CD1c-positive myeloid dendritic cell (primary cell): Measurements from ENCODE around the gene EPGN.

ENCODE experiments used
- DNase-seq: peaks from one replicate; pipeline ENCODE4 v3.0.0-alpha.2; 2016; ENCODE audit errors: extremely low spot score

EPGN gene

GRCh38 chr4:74308215-74308614 is at the start of gene EPGN:
Gene EPGN (plus strand): TSS chr4:74308470. CDS start chr4:74308534, 64 bp downstream.
- no peak for DNase-seq

- no peak for DNase-seq
Observed at GRCh38 chr4:74258963-74259362, 49.3 kb upstream of the EPGN start.

- no peak for DNase-seq
Observed at GRCh38 chr4:74260036-74260435, 48.2 kb upstream of the EPGN start.

- DNase-seq, result no peak
Observed at GRCh38 chr4:74262522-74262921, 45.7 kb upstream of the EPGN start.

- DNase-seq, result no peak
Observed at GRCh38 chr4:74263551-74263950, 44.7 kb upstream of the EPGN start.

- no peak for DNase-seq
Observed at GRCh38 chr4:74266081-74266480, 42.2 kb upstream of the EPGN start.

GRCh38 chr4:74267998-74268606 is 40.2 kb upstream of the EPGN start:
- DNase-seq, result no peak

- no peak for DNase-seq
Observed at GRCh38 chr4:74268643-74269042, 39.6 kb upstream of the EPGN start.

- DNase-seq, result no peak
Observed at GRCh38 chr4:74278490-74278889, 29.8 kb upstream of the EPGN start.

- DNase-seq, result no peak
Observed at GRCh38 chr4:74279716-74280115, 28.6 kb upstream of the EPGN start.

- no peak for DNase-seq
Observed at GRCh38 chr4:74282926-74283325, 25.3 kb upstream of the EPGN start.

GRCh38 chr4:74283614-74284013 is 24.7 kb upstream of the EPGN start:
- no peak for DNase-seq

- DNase-seq, result no peak
Observed at GRCh38 chr4:74284053-74284452, 24.2 kb upstream of the EPGN start.

- no peak for DNase-seq
Observed at GRCh38 chr4:74287164-74287563, 21.1 kb upstream of the EPGN start.

- DNase-seq, result no peak
Observed at GRCh38 chr4:74287791-74288190, 20.5 kb upstream of the EPGN start.

- no peak for DNase-seq
Observed at GRCh38 chr4:74291471-74291870, 16.8 kb upstream of the EPGN start.

GRCh38 chr4:74292111-74292870 is 16.0 kb upstream of the EPGN start:
- DNase-seq, result no peak

- no peak for DNase-seq
Observed at GRCh38 chr4:74293558-74293957, 14.7 kb upstream of the EPGN start.

GRCh38 chr4:74294681-74295080 is 13.6 kb upstream of the EPGN start:
- DNase-seq, result no peak

- DNase-seq, result no peak
Observed at GRCh38 chr4:74297539-74297938, 10.7 kb upstream of the EPGN start.

GRCh38 chr4:74304095-74304625 is 4.1 kb upstream of the EPGN start:
- DNase-seq, result no peak

- DNase-seq, result no peak
Observed at GRCh38 chr4:74305000-74305399, 3.3 kb upstream of the EPGN start.

GRCh38 chr4:74307170-74307569 is 1.1 kb upstream of the EPGN start:
- no peak for DNase-seq
